ENCODE results near the gene EPB41.
"Not testable (repeated sequence)": the region's sequence is repeated elsewhere in the genome, so short reads cannot be mapped to it uniquely, and the experiment has no call there.

The EPB41 gene

GRCh38 chr1:29055160-29055559 lies 140.8 kb downstream of the EPB41 start:
- Mint-ChIP-seq H3K27ac (no peak overlapping the region), H3K27me3 (no peaks in the 10 kb centered on the region), H3K9me3 (no peaks in the 10 kb centered on the region), H3K4me3 (no peak overlapping the region), H3K4me1 (ENCODE audit: low read depth) (peaks cover 18% of the 10 kb centered on the region), H3K36me3 (ENCODE audit: low read depth) (peaks cover 36% of the 10 kb centered on the region)

GRCh38 chr1:29056256-29056655 lies 141.9 kb downstream of the EPB41 start:
- Mint-ChIP-seq H3K9me3 (no peaks in the 10 kb centered on the region), H3K27me3 (no peaks in the 10 kb centered on the region), H3K27ac (no peak overlapping the region), H3K36me3 (ENCODE audit: low read depth) (peaks cover 42% of the 10 kb centered on the region), H3K4me1 (ENCODE audit: low read depth) (peaks cover 27% of the 10 kb centered on the region), H3K4me3 (no peak overlapping the region)

- Mint-ChIP-seq H3K4me1 (ENCODE audit: low read depth) (peaks cover 40% of the 10 kb centered on the region), H3K9me3 (no peaks in the 10 kb centered on the region), H3K4me3 (no peak overlapping the region), H3K27me3 (no peaks in the 10 kb centered on the region), H3K27ac (peak overlapping the region; percentile 6), H3K36me3 (ENCODE audit: low read depth) (peaks cover 45% of the 10 kb centered on the region)
Measured at GRCh38 chr1:29057700-29058099, 143.3 kb downstream of the EPB41 start.

GRCh38 chr1:29062157-29062942 lies 148.0 kb downstream of the EPB41 start:
- peaks cover 44% of the 10 kb centered on the region for H3K36me3 Mint-ChIP-seq (ENCODE audit: low read depth)
- no peaks in the 10 kb centered on the region for H3K9me3 Mint-ChIP-seq
- H3K27ac Mint-ChIP-seq, result peak overlapping the region; percentile 99
- H3K4me3 Mint-ChIP-seq, result peak overlapping the region; percentile 68
- peaks cover 63% of the 10 kb centered on the region for H3K4me1 Mint-ChIP-seq (ENCODE audit: low read depth)
- no peaks in the 10 kb centered on the region for H3K27me3 Mint-ChIP-seq

- peak overlapping the region; percentile 88 for H3K27ac Mint-ChIP-seq
- peaks cover 46% of the 10 kb centered on the region for H3K36me3 Mint-ChIP-seq (ENCODE audit: low read depth)
- H3K4me3 Mint-ChIP-seq, result no peak overlapping the region
- H3K4me1 Mint-ChIP-seq (ENCODE audit: low read depth), result peaks cover 50% of the 10 kb centered on the region
- no peaks in the 10 kb centered on the region for H3K9me3 Mint-ChIP-seq
- no peaks in the 10 kb centered on the region for H3K27me3 Mint-ChIP-seq
Measured at GRCh38 chr1:29064064-29064463, 149.7 kb downstream of the EPB41 start.

- peaks cover 7% of the 10 kb centered on the region for H3K4me1 Mint-ChIP-seq (ENCODE audit: low read depth)
- H3K36me3 Mint-ChIP-seq (ENCODE audit: low read depth), result peaks cover 20% of the 10 kb centered on the region
- no peaks in the 10 kb centered on the region for H3K9me3 Mint-ChIP-seq
- no peak overlapping the region for H3K27ac Mint-ChIP-seq
- H3K4me3 Mint-ChIP-seq, result no peak overlapping the region
- no peaks in the 10 kb centered on the region for H3K27me3 Mint-ChIP-seq
Measured at GRCh38 chr1:29077155-29077554, 162.8 kb downstream of the EPB41 start.

- not testable (repeated sequence) for H3K27ac Mint-ChIP-seq, H3K4me3 Mint-ChIP-seq, H3K27me3 Mint-ChIP-seq, H3K9me3 Mint-ChIP-seq
- Mint-ChIP-seq H3K4me1 (ENCODE audit: low read depth) (peaks cover 20% of the 10 kb centered on the region), H3K36me3 (ENCODE audit: low read depth) (peaks cover 27% of the 10 kb centered on the region)
Measured at GRCh38 chr1:29079916-29080629, 165.7 kb downstream of the EPB41 start.

- no peak overlapping the region for H3K4me3 Mint-ChIP-seq
- H3K9me3 Mint-ChIP-seq, result no peaks in the 10 kb centered on the region
- H3K4me1 Mint-ChIP-seq (ENCODE audit: low read depth), result peaks cover 20% of the 10 kb centered on the region
- H3K36me3 Mint-ChIP-seq (ENCODE audit: low read depth), result peaks cover 25% of the 10 kb centered on the region
- peak overlapping the region; percentile 31 for H3K27ac Mint-ChIP-seq
- no peaks in the 10 kb centered on the region for H3K27me3 Mint-ChIP-seq
Measured at GRCh38 chr1:29081201-29081600, 166.8 kb downstream of the EPB41 start.

- Mint-ChIP-seq H3K4me3 (no peak overlapping the region), H3K4me1 (ENCODE audit: low read depth) (peaks cover 20% of the 10 kb centered on the region), H3K9me3 (no peaks in the 10 kb centered on the region), H3K27ac (no peak overlapping the region), H3K36me3 (ENCODE audit: low read depth) (peaks cover 21% of the 10 kb centered on the region), H3K27me3 (no peaks in the 10 kb centered on the region)
Measured at GRCh38 chr1:29082519-29082918, 168.2 kb downstream of the EPB41 start.

- H3K36me3 Mint-ChIP-seq (ENCODE audit: low read depth), result peaks cover 21% of the 10 kb centered on the region
- H3K4me3 Mint-ChIP-seq, result no peak overlapping the region
- H3K9me3 Mint-ChIP-seq, result no peaks in the 10 kb centered on the region
- no peaks in the 10 kb centered on the region for H3K27me3 Mint-ChIP-seq
- peaks cover 20% of the 10 kb centered on the region for H3K4me1 Mint-ChIP-seq (ENCODE audit: low read depth)
- peak overlapping the region; percentile 68 for H3K27ac Mint-ChIP-seq
Measured at GRCh38 chr1:29083317-29084195, 169.2 kb downstream of the EPB41 start.

GRCh38 chr1:29084196-29084521 lies 169.8 kb downstream of the EPB41 start:
- peak overlapping the region; percentile 68 for H3K27ac Mint-ChIP-seq
- peaks cover 20% of the 10 kb centered on the region for H3K4me1 Mint-ChIP-seq (ENCODE audit: low read depth)
- peaks cover 21% of the 10 kb centered on the region for H3K36me3 Mint-ChIP-seq (ENCODE audit: low read depth)
- H3K27me3 Mint-ChIP-seq, result no peaks in the 10 kb centered on the region
- no peak overlapping the region for H3K4me3 Mint-ChIP-seq
- H3K9me3 Mint-ChIP-seq, result no peaks in the 10 kb centered on the region

- H3K9me3 Mint-ChIP-seq, result peaks cover 6% of the 10 kb centered on the region
- peaks cover 38% of the 10 kb centered on the region for H3K36me3 Mint-ChIP-seq (ENCODE audit: low read depth)
- no peak overlapping the region for H3K4me3 Mint-ChIP-seq
- H3K27me3 Mint-ChIP-seq, result no peaks in the 10 kb centered on the region
- no peak overlapping the region for H3K27ac Mint-ChIP-seq
- H3K4me1 Mint-ChIP-seq (ENCODE audit: low read depth), result peaks cover 2% of the 10 kb centered on the region
Measured at GRCh38 chr1:29090937-29091618, 176.7 kb downstream of the EPB41 start.

- H3K9me3 Mint-ChIP-seq, H3K4me3 Mint-ChIP-seq, H3K27me3 Mint-ChIP-seq, H3K27ac Mint-ChIP-seq: not testable (repeated sequence)
- Mint-ChIP-seq H3K4me1 (ENCODE audit: low read depth) (peaks cover 14% of the 10 kb centered on the region), H3K36me3 (ENCODE audit: low read depth) (peaks cover 46% of the 10 kb centered on the region)
Measured at GRCh38 chr1:29092704-29093103, 178.3 kb downstream of the EPB41 start.

- H3K27me3 Mint-ChIP-seq, result no peaks in the 10 kb centered on the region
- H3K27ac Mint-ChIP-seq, result no peak overlapping the region
- no peak overlapping the region for H3K4me3 Mint-ChIP-seq
- H3K4me1 Mint-ChIP-seq (ENCODE audit: low read depth), result peaks cover 14% of the 10 kb centered on the region
- H3K9me3 Mint-ChIP-seq, result peaks cover 6% of the 10 kb centered on the region
- peaks cover 56% of the 10 kb centered on the region for H3K36me3 Mint-ChIP-seq (ENCODE audit: low read depth)
Measured at GRCh38 chr1:29094433-29094832, 180.1 kb downstream of the EPB41 start.
